Prostate gland (tissue), 2 donors: ENCODE results near the gene KAZN.

Experiments used
- POLR2A ChIP-seq: fragments of 450-650 bp; IDR thresholded peaks from one replicate; pipeline ENCODE4 v1.6.1; 2016; ENCODE audit warnings: antibody characterized with exemption, mild to moderate bottlenecking
- POLR2AphosphoS5 ChIP-seq: sonication (generic); formaldehyde crosslinking; IDR thresholded peaks from one replicate; pipeline ENCODE4 v1.6.1; 2017; ENCODE audit warnings: antibody characterized with exemption
- TF ChIP-seq, protein P1 (sequence below), 4 experiments: fragments of 200-600 bp in 2 of 4; fragments of 450-650 bp in 2 of 4; sonication (generic) in 2 of 4; IDR thresholded peaks; 1 replicate in 3 of 4; 2 replicates in 1 of 4; pipeline ENCODE4 v1.5.1; 2016 to 2019; ENCODE audit warnings: antibody characterized with exemption in 4 of 4, mild to moderate bottlenecking in 2 of 4, moderate library complexity in 2 of 4

- TF ChIP-seq POLR2AphosphoS5 = no peak
- TF ChIP-seq, protein P1, sequence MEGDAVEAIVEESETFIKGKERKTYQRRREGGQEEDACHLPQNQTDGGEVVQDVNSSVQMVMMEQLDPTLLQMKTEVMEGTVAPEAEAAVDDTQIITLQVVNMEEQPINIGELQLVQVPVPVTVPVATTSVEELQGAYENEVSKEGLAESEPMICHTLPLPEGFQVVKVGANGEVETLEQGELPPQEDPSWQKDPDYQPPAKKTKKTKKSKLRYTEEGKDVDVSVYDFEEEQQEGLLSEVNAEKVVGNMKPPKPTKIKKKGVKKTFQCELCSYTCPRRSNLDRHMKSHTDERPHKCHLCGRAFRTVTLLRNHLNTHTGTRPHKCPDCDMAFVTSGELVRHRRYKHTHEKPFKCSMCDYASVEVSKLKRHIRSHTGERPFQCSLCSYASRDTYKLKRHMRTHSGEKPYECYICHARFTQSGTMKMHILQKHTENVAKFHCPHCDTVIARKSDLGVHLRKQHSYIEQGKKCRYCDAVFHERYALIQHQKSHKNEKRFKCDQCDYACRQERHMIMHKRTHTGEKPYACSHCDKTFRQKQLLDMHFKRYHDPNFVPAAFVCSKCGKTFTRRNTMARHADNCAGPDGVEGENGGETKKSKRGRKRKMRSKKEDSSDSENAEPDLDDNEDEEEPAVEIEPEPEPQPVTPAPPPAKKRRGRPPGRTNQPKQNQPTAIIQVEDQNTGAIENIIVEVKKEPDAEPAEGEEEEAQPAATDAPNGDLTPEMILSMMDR (IDR thresholded peaks at IDR 0.05) = no peak
- no peak for TF ChIP-seq POLR2A
Measured at GRCh38 chr1:14788080-14788479, 189.6 kb downstream of the KAZN start.
